SK-N-SH treated with all-trans-retinoic acid at 6 μM for 48 hours (cell line): ENCODE data around the gene HLTF.
A peak's percentile ranks its signal among the peaks of the same experiment; 100 is the strongest.

ENCODE experiments used
- ATAC-seq: fragments of 200-7000 bp; cut with Tn5 transposase; 3 replicates; pipeline ENCODE4 v1.9.1; 2020; ENCODE audit warnings: mild to moderate bottlenecking, moderate library complexity
- ARNTL ChIP-seq: fragments of 450-650 bp; formaldehyde crosslinking; IDR thresholded peaks from 2 replicates; pipeline ENCODE4 v1.5.0; 2020; ENCODE audit warnings: low read depth, mild to moderate bottlenecking, moderate library complexity, borderline replicate concordance
- BACH2 ChIP-seq: fragments of 250-450 bp; sonication (Bioruptor Pico); IDR thresholded peaks from 2 replicates; pipeline ENCODE4 v1.9.0; 2021; ENCODE audit warnings: mild to moderate bottlenecking, borderline replicate concordance
- CREB5 ChIP-seq: fragments of 250-450 bp; sonication (Bioruptor Pico); IDR thresholded peaks from 2 replicates; pipeline ENCODE4 v1.5.1; 2020; ENCODE audit warnings: low read depth, mild to moderate bottlenecking, moderate library complexity
- CSRNP3 ChIP-seq: fragments of 250-450 bp; sonication (Bioruptor Pico); IDR thresholded peaks from 2 replicates; pipeline ENCODE4 v1.5.1; 2021; ENCODE audit warnings: mild to moderate bottlenecking, moderate library complexity
- ESRRG ChIP-seq: fragments of 250-450 bp; sonication (Bioruptor Pico); IDR thresholded peaks from 2 replicates; pipeline ENCODE4 v1.6.1; 2021; ENCODE audit warnings: mild to moderate bottlenecking
- GLIS3 ChIP-seq: fragments of 250-450 bp; sonication (Bioruptor Pico); IDR thresholded peaks from 2 replicates; pipeline ENCODE4 v1.5.0; 2020; ENCODE audit warnings: mild to moderate bottlenecking, moderate library complexity
- ISL1 ChIP-seq: fragments of 250-450 bp; sonication (Bioruptor Pico); IDR thresholded peaks from 2 replicates; pipeline ENCODE4 v2.1.2; 2022; ENCODE audit warnings: mild to moderate bottlenecking, moderate library complexity
- OSR1 ChIP-seq: fragments of 250-450 bp; sonication (Bioruptor Pico); IDR thresholded peaks from 2 replicates; pipeline ENCODE4 v1.8.0; 2022; ENCODE audit warnings: moderate library complexity, mild to moderate bottlenecking, inconsistent platforms
- PATZ1 ChIP-seq: fragments of 250-450 bp; sonication (Bioruptor Pico); IDR thresholded peaks from 2 replicates; pipeline ENCODE4 v1.8.0; 2020; ENCODE audit warnings: mild to moderate bottlenecking, moderate library complexity, borderline replicate concordance
- PPARA ChIP-seq: fragments of 250-450 bp; sonication (Bioruptor Pico); IDR thresholded peaks from 2 replicates; pipeline ENCODE4 v1.5.0; 2020; ENCODE audit warnings: mild to moderate bottlenecking, borderline replicate concordance
- RARB ChIP-seq: fragments of 250-450 bp; sonication (Bioruptor Pico); IDR thresholded peaks from 2 replicates; pipeline ENCODE4 v1.8.0; 2021; ENCODE audit warnings: mild to moderate bottlenecking, moderate library complexity
- TCF4 ChIP-seq: fragments of 250-450 bp; sonication (Bioruptor Pico); IDR thresholded peaks from 2 replicates; pipeline ENCODE4 v1.8.0; 2021; ENCODE audit warnings: mild to moderate bottlenecking, moderate library complexity, borderline replicate concordance
- TOX ChIP-seq: fragments of 250-450 bp; sonication (Bioruptor Pico); IDR thresholded peaks from 2 replicates; pipeline ENCODE4 v1.8.0; 2021; ENCODE audit warnings: mild to moderate bottlenecking, moderate library complexity, borderline replicate concordance
- TSHZ2 ChIP-seq: fragments of 250-450 bp; sonication (Bioruptor Pico); IDR thresholded peaks from 2 replicates; pipeline ENCODE4 v1.5.0; 2020; ENCODE audit warnings: mild to moderate bottlenecking, moderate library complexity
- ZFP3 ChIP-seq: fragments of 250-450 bp; sonication (Bioruptor Pico); IDR thresholded peaks from 2 replicates; pipeline ENCODE4 v1.5.0; 2020; ENCODE audit warnings: mild to moderate bottlenecking, moderate library complexity
- ZNF565 ChIP-seq: fragments of 450-650 bp; formaldehyde crosslinking; conservative IDR thresholded peaks from 2 replicates; pipeline ENCODE4 v1.5.0; 2020; ENCODE audit warnings: low read depth, mild to moderate bottlenecking, moderate library complexity
- ZNF70 ChIP-seq: fragments of 450-650 bp; formaldehyde crosslinking; IDR thresholded peaks from 2 replicates; pipeline ENCODE4 v1.5.0; 2020; ENCODE audit warnings: mild to moderate bottlenecking, moderate library complexity
- ZNF8 ChIP-seq: fragments of 450-650 bp; formaldehyde crosslinking; IDR thresholded peaks from 2 replicates; pipeline ENCODE4 v1.5.0; 2020; ENCODE audit warnings: mild to moderate bottlenecking, moderate library complexity

HLTF gene

GRCh38 chr3:149010504-149010951, 75.8 kb downstream of the HLTF start:
- ATAC-seq, result peak; percentile 40; the same call in 2 of the 3 replicates
- TF ChIP-seq ARNTL (CRISPR knock-in tag) (no peak), ZNF565 (CRISPR knock-in tag) (no peak), TOX (no peak), CSRNP3 (CRISPR knock-in tag) (no peak), GLIS3 (CRISPR knock-in tag) (no peak), TSHZ2 (CRISPR knock-in tag) (no peak), ISL1 (CRISPR knock-in tag) (no peak), ESRRG (CRISPR knock-in tag) (no peak)

GRCh38 chr3:149009732-149010131, 76.6 kb downstream of the HLTF start:
- no peak for ATAC-seq
- TF ChIP-seq TSHZ2 (CRISPR knock-in tag) (no peak), BACH2 (CRISPR knock-in tag) (no peak), TCF4 (CRISPR knock-in tag) (no peak), OSR1 (CRISPR knock-in tag) (no peak), CREB5 (no peak), ZFP3 (CRISPR knock-in tag) (no peak), PATZ1 (CRISPR knock-in tag) (no peak)

GRCh38 chr3:149007567-149008257, 78.6 kb downstream of the HLTF start:
- ATAC-seq, result no peak

More at GRCh38 chr3:149007567-149008257, 78.6 kb downstream of the HLTF start:
- TF ChIP-seq ARNTL (CRISPR knock-in tag) (no peak), CREB5 (no peak), RARB (no peak), ZNF8 (CRISPR knock-in tag) (no peak), ZNF70 (CRISPR knock-in tag) (no peak), ESRRG (CRISPR knock-in tag) (no peak), ZFP3 (CRISPR knock-in tag) (no peak), PPARA (CRISPR knock-in tag) (no peak), TCF4 (CRISPR knock-in tag) (no peak)
